Ecto neural progenitor cell (in vitro differentiated cells): ENCODE measurements around the gene HERC3.

Experiments
- DNase-seq: peaks from one replicate; pipeline ENCODE4 v3.0.0-alpha.2; 2018; ENCODE audit warnings: low spot score

Gene HERC3

GRCh38 chr4:88591787-88592599, at the start of gene HERC3:
HERC3 (plus strand) TSS chr4:88592480; CDS start chr4:88605824, 13,344 bp downstream.
- peak; percentile 92 for DNase-seq

- no peak for DNase-seq
These were observed 42.5 kb upstream of the HERC3 start for GRCh38 chr4:88549815-88550214.

- DNase-seq: no peak
These were observed 24.7 kb upstream of the HERC3 start for GRCh38 chr4:88567591-88567990.

GRCh38 chr4:88570001-88570400, 22.3 kb upstream of the HERC3 start:
- no peak for DNase-seq

GRCh38 chr4:88573276-88573980, 18.9 kb upstream of the HERC3 start:
- no peak for DNase-seq

GRCh38 chr4:88573995-88574394, 18.3 kb upstream of the HERC3 start:
- no peak for DNase-seq

GRCh38 chr4:88575186-88575585, 17.1 kb upstream of the HERC3 start:
- no peak for DNase-seq

- no peak for DNase-seq
These were observed 9.8 kb upstream of the HERC3 start for GRCh38 chr4:88582493-88582892.

GRCh38 chr4:88583631-88584470, 8.4 kb upstream of the HERC3 start:
- DNase-seq: no peak

- no peak for DNase-seq
These were observed 7.8 kb upstream of the HERC3 start for GRCh38 chr4:88584471-88584900.

GRCh38 chr4:88585917-88586316, 6.4 kb upstream of the HERC3 start:
- no peak for DNase-seq

- no peak for DNase-seq
These were observed 5.0 kb upstream of the HERC3 start for GRCh38 chr4:88587306-88587705.

- DNase-seq: peak; percentile 76
These were observed 544 bp downstream of the HERC3 start for GRCh38 chr4:88592600-88593448.

- DNase-seq: no peak
These were observed 5.8 kb downstream of the HERC3 start for GRCh38 chr4:88597970-88598660.

GRCh38 chr4:88599298-88599697, 7.0 kb downstream of the HERC3 start:
- no peak for DNase-seq

- no peak for DNase-seq
These were observed 7.4 kb downstream of the HERC3 start for GRCh38 chr4:88599714-88600113.

GRCh38 chr4:88600176-88600838, 8.0 kb downstream of the HERC3 start:
- no peak for DNase-seq

GRCh38 chr4:88604978-88605678, 12.8 kb downstream of the HERC3 start:
- DNase-seq: no peak

GRCh38 chr4:88605736-88606135, 13.5 kb downstream of the HERC3 start:
- DNase-seq: no peak

- DNase-seq: no peak
These were observed 14.6 kb downstream of the HERC3 start for GRCh38 chr4:88606832-88607231.
